Renal cortical epithelial cell (primary cell): ENCODE data around the gene EGFR. TPM values are rescaled to one million over a fixed set of nuclear protein-coding genes. Genes with fewer than 3 reads are reported as not detected.

Experiments
- DNase-seq: peaks from one replicate; pipeline ENCODE4 v3.0.0-alpha.2; 2011; ENCODE audit warnings: low read depth
- total RNA-seq: library from RNA; depleted of rRNA; stranded (reverse); fragments of >200 nt; gene quantifications from 2 replicates; pipeline ENCODE4 v1.2.3, GENCODE V29; 2014

Gene EGFR
- total RNA-seq, 1 donor from 2014 or later, result 97.1 TPM

DNA sequence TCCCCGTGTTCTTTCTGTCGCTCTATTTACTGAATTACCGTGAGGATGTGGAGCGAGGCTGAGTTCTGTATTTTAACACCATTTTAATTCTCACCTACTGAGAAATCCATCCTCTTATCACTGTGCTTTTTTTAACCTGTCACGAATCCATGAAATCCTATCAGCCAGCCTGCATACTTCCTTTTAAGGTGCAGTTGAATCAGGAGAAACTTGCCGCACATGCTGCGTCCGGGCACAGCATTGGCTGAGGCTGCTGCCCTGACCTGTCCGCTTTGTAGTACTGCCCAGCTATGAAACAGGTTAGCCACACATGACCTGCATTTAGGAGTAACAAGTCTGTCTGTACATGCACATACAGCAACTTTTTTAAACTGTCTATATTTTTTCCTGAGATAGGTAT is 82.5 kb downstream of the EGFR start:
- no peak for DNase-seq

DNA sequence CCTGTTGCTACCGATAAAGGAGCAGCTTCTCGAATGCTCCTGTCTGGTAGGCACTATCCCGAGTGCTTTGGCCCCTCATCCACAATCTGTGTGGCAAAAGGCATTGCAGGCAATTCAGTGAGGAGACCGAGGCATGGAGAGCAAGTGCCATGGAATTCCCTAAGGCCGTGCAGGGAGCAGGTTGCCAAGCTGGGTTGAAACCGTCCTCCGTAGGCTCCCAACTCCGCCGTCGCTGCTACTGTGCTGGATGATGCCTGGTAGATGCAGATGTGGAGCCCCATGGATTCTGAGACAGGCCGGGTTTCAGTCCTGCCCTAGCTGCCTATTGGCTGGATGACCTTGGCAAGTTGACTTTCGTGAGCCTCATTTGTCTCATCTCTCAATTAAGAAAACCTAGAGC is 85.3 kb downstream of the EGFR start:
- DNase-seq, result no peak

GRCh38 chr7:55104712-55105433 is 86.1 kb downstream of the EGFR start:
- peak; percentile 42 for DNase-seq

DNA sequence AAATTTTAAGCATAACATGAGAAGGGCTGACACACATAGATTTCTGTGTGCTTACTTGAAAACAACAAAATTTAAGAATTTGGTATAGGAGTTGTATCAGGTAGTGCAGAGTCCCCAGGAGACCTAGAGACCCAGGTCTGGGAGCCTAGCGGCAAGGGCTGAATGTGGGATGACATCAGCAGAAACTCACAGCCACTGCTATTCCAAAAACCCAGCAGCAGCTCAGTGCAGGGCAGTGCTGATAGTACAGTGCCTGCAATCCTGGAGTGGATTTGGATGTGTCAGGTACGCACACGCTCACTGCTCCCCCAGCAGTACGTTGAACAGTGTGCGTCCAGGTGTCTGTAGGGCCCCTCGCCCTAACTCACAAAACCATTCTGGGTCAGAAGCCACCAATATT is 87.1 kb downstream of the EGFR start:
- no peak for DNase-seq

DNA sequence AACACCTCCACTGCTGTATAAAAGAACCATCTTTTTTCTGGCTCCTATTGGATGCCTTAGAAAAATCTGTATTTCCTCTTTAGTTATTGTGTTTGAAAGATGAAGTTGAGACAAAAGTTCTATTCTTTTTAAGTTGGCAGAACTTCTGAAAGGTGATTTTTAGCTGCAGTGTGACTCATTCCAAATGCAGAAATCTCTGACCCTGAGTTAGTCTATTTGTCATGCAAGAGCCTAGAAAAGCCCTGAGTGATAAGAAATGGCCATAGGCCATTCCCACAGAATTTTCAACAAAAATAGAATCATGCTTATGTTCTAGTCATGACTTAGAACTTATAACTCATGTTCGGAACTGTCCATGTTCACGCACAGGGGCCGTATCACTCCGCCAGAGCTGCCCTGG is 89.1 kb downstream of the EGFR start:
- no peak for DNase-seq

- DNase-seq, result no peak
Measured at GRCh38 chr7:55108401-55108800, 89.6 kb downstream of the EGFR start.

GRCh38 chr7:55108818-55109217 is 90.0 kb downstream of the EGFR start:
- DNase-seq, result no peak

GRCh38 chr7:55109404-55110167 is 90.8 kb downstream of the EGFR start:
- DNase-seq, result peak; percentile 77

- DNase-seq, result no peak
Measured at GRCh38 chr7:55110282-55110992, 91.6 kb downstream of the EGFR start.

DNA sequence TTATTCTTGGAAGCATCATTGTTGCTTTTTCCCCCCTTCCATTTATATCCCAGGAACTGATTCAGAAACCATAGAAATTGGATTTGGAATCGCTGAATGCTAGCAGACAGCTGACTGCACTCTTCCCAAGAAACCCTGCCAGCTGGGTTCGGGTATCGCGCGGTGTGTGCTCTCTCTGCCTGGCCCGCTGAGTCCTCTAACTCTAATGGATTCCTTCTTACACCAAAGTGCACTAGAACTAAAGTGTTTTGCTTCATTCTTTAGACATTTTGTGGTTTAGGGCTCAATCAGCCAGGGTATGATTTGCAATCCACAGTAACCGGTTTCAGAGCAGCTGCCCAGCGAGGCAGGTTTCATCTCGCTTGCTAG is 92.2 kb downstream of the EGFR start:
- DNase-seq, result peak; percentile 86

DNA sequence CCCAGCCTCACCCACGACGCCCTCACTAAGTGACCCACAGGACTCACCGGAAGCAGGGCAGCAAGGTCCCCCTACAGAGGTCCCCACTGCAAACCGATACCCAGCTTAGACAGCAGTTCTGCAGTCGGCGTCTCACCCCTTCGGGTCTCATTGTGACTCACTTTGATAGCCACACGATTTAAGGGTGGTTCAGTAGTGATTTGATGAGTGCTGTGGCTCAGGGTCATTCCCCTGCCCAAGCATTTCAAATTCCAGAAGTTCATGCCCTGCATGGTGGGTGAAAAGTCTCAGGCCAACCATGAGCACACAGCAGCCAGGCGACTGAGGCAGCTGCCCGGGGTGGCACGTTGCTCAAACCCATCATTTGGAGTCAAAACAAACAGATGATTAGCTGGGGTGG is 93.2 kb downstream of the EGFR start:
- no peak for DNase-seq

DNA sequence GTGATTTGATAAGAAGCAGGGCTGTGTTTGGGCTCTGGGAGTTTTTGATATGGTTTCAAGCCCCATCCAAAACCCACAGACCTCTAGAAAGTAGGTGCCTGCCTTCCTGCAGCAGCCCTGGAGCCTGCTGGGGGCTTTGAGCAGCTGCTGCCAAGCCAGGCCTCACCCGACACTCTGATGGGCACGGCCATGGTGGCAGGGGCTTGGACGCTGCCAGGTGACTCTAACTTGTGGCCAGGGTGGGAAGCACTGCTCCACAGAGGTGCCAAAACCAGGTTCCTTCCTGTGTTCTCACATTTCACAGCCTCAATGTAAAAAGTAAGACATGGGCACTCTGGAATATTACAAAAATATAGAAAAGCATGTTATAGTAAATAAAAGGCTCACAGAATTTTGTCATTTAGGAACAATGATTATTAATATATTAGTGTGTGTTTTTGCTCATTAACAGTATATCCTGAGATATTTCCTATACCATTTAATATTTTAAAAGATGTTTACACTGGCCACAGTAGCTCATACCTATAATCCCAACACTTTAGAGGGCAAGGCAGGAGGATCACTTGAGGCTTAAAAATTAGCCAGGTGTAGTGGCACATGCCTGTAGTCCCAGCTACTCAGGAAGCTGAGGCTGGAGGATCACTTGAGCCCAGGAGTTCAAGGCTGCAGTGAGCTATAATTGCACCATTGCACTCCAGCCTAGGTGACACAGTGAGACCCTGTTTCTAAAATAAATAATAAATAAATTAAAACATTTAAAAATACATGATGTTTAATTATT is 95.1 kb downstream of the EGFR start:
- no peak for DNase-seq

DNA sequence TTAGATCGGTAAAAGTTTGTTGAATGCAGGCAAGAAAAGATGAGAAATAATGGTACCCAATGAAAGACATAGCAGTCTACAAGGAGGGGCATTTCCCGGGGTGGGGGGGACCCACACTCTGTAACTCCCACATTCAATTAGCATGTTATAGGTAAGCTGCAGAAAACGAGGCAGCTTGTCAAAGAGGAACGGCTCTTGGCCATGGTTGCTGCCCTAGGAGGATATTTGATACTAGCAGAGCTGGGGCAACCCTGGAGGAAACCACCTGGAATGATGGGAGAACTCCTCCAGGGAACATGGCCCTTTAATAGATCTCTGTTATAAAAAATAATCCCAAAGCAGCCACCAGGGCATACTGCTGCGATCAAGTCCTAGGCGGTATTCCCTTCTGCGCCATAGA is 98.5 kb downstream of the EGFR start:
- no peak for DNase-seq

- DNase-seq, result no peak
Measured at GRCh38 chr7:55118426-55118825, 99.6 kb downstream of the EGFR start.

DNA sequence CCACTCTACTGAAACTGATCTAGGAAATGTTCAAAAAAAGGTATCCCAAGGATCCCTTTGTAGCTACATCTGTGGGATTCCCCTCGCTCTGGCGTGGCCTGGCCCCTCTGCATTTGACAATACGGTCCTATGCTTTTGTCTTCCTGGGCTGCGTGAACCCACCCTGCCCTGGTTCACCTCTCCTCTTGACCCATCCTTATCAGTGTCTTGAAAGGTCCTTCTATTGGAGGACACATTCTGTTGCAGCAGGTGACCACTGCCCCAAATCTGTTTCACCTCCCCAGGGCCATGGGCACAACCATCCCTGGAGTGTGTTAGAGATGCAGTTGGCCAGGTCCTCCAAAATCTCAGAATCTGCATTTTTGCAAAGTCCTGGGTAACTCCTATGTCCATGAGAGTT is 100.8 kb downstream of the EGFR start:
- no peak for DNase-seq

DNA sequence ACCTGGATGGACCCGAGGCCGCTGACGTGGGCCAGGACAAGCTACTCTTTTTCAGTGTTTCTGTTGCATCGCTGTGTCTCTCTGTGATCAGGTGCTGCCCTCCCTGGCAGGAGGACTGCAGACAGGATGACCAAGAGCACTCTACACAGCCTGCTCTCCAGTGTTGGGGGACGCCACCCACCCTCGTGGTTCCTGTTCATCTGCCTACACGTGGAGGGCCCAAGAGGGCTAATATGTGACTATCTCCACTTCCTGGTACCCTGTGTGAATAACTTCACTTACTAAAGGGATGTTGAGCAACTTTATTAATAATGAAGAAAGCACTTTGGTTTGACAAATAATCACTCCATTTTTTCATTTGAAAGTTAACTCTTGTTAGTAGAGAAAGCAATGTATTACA is 101.3 kb downstream of the EGFR start:
- DNase-seq, result no peak

DNA sequence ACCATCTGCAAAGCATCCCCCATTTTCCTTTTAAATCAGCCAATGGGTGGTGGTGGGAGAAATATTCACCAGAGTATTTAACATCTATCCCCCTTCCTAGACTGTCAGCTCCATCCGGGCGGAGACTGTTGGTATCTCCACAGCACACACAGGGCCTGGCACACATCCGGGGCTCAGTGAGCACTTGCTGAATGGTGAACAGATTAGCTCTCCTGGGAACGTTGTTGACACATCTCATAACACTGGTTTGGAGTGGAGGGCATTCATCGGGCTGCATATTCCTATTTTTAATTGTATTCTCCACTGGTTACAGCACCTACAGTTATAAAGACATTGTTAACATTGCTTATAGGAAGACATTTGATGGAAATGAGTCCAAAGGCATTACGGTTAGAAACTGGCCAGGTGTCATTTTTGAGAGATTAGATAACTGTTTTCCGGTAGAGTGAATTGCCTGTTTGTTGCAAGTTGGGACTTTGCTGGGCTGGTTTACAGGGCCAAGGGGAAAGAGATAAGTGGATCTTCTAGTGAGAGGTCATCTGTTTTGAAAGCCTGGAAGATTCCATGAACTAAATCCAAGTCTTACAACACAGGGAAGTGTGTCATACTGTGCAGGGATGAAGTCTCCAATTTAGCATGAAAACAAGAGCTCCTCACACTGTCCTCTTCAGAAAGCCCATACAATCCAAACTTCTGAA is 101.8 kb downstream of the EGFR start:
- no peak for DNase-seq

DNA sequence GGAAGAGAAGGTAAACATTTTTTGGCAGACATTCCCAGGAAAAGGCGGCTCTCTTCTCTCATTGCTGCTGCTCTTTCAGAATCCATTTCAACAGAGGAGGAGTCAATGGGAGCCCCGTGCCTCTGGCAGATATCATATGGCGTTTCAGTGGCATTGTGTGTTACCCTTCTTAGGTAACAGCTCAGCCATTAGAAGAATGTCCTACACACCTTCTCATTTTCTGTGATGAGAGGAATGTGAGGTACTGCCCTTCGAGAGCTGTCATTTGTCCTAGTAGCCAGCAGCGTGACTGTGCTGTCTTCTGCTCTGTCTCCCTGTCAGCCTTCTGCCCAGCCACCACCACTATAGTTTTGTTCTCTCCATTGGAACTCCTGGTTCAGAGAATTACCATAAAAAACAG is 102.4 kb downstream of the EGFR start:
- no peak for DNase-seq

DNA sequence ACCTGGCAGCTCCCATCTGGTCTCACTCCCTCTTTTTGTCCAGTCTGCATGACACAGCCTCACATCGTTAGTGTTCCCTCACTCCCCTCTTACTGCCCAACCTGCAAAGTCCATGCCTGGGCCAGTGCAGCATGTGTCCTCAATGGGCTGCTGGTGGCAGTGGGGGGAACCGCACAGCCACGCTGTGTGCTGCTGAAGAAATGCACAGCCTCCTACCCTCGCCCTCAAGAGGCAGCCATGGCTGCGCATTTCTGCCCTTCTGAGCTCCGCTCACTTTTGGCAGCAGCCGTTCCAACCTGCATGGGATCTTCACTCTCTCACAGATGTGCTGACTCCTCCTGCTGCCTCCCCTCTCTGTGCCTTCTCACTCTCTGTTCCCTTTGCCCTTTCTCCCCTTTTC is 103.4 kb downstream of the EGFR start:
- no peak for DNase-seq

DNA sequence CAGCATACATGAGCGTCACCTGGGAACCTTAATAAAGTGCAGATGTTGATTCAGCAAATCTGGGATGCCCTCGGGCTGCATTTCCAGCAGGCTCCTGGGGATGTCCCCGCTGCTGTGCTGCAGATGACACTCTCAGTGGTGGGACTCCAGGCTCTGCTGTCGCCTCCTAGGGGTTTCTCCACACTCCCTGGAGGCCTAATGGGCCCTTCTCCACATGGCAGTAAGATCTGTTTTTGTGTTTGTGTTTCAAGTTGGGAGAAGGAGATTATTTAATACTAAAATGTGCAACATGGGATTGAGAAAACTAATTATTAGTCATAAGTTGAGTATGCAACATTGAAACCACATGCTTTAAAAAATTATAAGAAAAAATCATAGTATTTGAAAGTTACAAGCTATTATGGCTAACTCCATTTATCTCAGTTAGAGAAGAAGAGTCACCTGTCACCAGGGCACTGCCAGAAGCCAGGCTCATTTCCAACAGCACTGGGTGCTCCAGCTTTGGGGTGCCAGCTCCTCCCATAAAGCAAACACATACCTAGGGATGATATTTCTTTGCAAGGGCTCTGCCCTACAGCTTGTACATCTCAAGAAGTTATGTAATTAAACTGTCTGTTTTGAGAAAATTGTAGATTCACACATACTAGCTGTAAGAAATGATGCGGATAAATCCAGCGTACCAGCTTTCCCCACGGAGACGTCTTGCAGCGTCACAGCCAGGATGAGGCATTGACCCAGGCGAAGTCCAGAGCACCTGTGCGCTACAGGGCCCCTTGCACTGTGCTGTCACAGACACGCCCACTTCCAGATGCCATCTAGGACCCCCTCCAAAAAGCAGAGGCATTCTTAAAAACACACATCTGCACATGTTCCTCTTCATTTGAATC is 106.4 kb downstream of the EGFR start:
- DNase-seq, result no peak

DNA sequence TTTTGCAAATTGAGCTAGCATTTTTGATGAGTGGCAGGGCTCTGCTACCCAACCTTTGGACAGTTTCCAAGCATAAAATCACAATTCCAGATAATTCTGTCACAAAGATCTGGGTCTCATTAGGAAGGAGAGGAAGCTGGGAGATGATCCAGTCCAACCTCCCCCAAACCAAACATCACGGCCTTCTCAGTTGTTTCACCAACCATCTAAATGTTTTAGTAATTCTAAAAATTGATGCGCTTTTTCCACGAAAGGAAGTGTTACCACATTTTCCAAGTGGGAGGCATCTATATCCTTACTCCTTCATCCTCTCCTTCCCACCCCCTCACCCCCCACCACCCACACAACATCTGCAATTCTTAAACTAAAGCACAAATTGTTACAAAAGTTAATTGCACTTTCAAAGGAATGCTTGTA is 108.3 kb downstream of the EGFR start:
- DNase-seq, result no peak
